ENCODE measurements around the gene MBOAT2.

MBOAT2 gene

DNA sequence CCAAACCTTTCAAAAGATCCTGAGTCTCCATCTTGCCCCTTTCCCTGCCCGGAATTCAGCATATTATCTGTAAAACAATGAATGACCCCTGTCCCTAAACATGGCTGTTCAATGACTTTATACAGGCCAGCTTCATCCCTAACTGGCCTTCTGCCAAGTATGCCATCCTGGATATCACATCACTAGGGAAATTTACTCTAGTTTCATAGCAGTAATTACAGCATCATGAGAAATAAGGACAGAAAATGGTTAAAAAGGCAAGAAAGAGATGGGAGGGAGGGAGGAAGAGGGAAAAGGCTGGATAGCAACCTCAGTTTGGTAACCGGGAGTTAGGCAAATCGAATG is 4.4 kb downstream of the MBOAT2 start:
- DNase-seq (ENCODE audit: low read depth in 1 of 2, low spot score in 1 of 2): no peak
- Histone ChIP-seq H3K27ac (replicated peaks) (no peak overlapping the region), H3K4me3 (replicated peaks; ENCODE audit: insufficient read depth, low read length) (no peak overlapping the region), H3K27me3 (ENCODE audit: insufficient read depth, poor library complexity, severe bottlenecking) (peaks cover 24% of the 10 kb centered on the region)
- TF ChIP-seq SPI1 (IDR thresholded peaks at IDR 0.05; ENCODE audit: borderline replicate concordance, low read depth) (no peak), GABPA (IDR thresholded peaks at IDR 0.05; ENCODE audit: low read depth) (no peak), POLR2AphosphoS5 (IDR thresholded peaks at IDR 0.05; ENCODE audit: low read depth) (no peak)
- TF ChIP-seq, protein P1, sequence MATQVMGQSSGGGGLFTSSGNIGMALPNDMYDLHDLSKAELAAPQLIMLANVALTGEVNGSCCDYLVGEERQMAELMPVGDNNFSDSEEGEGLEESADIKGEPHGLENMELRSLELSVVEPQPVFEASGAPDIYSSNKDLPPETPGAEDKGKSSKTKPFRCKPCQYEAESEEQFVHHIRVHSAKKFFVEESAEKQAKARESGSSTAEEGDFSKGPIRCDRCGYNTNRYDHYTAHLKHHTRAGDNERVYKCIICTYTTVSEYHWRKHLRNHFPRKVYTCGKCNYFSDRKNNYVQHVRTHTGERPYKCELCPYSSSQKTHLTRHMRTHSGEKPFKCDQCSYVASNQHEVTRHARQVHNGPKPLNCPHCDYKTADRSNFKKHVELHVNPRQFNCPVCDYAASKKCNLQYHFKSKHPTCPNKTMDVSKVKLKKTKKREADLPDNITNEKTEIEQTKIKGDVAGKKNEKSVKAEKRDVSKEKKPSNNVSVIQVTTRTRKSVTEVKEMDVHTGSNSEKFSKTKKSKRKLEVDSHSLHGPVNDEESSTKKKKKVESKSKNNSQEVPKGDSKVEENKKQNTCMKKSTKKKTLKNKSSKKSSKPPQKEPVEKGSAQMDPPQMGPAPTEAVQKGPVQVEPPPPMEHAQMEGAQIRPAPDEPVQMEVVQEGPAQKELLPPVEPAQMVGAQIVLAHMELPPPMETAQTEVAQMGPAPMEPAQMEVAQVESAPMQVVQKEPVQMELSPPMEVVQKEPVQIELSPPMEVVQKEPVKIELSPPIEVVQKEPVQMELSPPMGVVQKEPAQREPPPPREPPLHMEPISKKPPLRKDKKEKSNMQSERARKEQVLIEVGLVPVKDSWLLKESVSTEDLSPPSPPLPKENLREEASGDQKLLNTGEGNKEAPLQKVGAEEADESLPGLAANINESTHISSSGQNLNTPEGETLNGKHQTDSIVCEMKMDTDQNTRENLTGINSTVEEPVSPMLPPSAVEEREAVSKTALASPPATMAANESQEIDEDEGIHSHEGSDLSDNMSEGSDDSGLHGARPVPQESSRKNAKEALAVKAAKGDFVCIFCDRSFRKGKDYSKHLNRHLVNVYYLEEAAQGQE (IDR thresholded peaks at IDR 0.05; ENCODE audit: insufficient replicate concordance, low read depth): no peak
- TF ChIP-seq, protein P2, sequence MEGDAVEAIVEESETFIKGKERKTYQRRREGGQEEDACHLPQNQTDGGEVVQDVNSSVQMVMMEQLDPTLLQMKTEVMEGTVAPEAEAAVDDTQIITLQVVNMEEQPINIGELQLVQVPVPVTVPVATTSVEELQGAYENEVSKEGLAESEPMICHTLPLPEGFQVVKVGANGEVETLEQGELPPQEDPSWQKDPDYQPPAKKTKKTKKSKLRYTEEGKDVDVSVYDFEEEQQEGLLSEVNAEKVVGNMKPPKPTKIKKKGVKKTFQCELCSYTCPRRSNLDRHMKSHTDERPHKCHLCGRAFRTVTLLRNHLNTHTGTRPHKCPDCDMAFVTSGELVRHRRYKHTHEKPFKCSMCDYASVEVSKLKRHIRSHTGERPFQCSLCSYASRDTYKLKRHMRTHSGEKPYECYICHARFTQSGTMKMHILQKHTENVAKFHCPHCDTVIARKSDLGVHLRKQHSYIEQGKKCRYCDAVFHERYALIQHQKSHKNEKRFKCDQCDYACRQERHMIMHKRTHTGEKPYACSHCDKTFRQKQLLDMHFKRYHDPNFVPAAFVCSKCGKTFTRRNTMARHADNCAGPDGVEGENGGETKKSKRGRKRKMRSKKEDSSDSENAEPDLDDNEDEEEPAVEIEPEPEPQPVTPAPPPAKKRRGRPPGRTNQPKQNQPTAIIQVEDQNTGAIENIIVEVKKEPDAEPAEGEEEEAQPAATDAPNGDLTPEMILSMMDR (IDR thresholded peaks at IDR 0.05; ENCODE audit: insufficient read depth, low read length): no peak

DNA sequence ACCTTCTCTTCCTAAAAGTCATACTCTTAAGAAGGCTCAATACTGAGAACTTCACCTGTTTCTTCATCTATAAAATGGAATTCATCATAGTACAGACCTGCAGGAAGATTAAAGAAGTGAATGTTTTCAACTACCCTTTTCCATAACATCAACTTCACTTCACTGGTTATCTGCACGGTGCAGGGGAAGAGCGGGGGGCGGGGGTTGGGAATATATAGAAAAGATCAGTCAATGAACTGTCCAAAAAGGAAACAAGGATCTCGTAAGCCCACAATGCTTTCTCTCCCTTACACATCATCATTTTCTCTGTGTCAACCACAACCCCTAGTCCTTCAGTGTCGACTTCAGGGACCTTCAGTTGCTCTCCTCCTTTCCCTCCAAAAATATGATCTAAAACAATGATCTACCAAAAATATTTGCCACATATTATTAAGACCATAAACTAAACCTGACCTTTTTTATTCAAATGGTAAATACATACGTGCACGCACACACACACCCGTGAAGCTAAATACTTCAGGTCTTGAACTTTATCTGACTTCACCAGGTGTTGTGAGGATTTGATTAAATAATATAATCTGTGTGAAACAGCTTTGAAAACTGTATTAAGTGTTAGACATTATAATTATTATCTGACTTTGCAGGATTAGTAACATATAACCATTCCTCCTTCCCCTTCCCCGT is 4.9 kb downstream of the MBOAT2 start:
- no peak overlapping the region for H3K27ac ChIP-seq (replicated peaks)

DNA sequence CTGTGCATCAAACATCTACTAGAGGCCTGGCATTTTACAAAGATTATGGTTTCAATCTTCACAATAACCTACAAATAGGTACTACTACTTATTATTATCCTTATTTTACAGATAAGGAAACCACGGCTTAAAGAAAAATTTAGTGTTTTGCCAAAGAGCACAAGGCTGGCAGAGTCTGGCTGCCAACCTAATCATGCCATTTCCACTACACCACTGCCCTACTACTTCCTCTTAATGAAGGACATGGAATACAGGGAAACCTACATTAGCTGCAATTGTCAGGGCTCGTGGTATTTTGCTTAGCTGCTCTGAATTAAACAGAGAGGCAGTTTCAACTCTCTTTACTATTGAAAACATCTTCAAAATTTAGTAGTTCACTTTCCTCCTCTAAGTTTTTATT is 5.9 kb downstream of the MBOAT2 start:
- DNase-seq (ENCODE audit: low read depth in 1 of 2, low spot score in 1 of 2): no peak
- no peak for TF ChIP-seq GABPA (IDR thresholded peaks at IDR 0.05; ENCODE audit: low read depth)
- TF ChIP-seq POLR2AphosphoS5 (IDR thresholded peaks at IDR 0.05; ENCODE audit: low read depth): no peak
- TF ChIP-seq, protein P2 (IDR thresholded peaks at IDR 0.05; ENCODE audit: insufficient read depth, low read length): no peak
- TF ChIP-seq, protein P1 (IDR thresholded peaks at IDR 0.05; ENCODE audit: insufficient replicate concordance, low read depth): no peak
- TF ChIP-seq SPI1 (IDR thresholded peaks at IDR 0.05; ENCODE audit: borderline replicate concordance, low read depth): no peak
- no peak overlapping the region for H3K27ac ChIP-seq (replicated peaks)
- H3K4me3 ChIP-seq (replicated peaks; ENCODE audit: insufficient read depth, low read length): no peak overlapping the region
- peaks cover 19% of the 10 kb centered on the region for H3K27me3 ChIP-seq (ENCODE audit: insufficient read depth, poor library complexity, severe bottlenecking)

More for the DNA sequence above, 4.9 kb downstream of the MBOAT2 start:
- TF ChIP-seq GABPA (IDR thresholded peaks at IDR 0.05; ENCODE audit: low read depth) (no peak), SPI1 (IDR thresholded peaks at IDR 0.05; ENCODE audit: borderline replicate concordance, low read depth) (no peak)
- TF ChIP-seq, protein P1 (IDR thresholded peaks at IDR 0.05; ENCODE audit: insufficient replicate concordance, low read depth): no peak
- TF ChIP-seq, protein P2 (IDR thresholded peaks at IDR 0.05; ENCODE audit: insufficient read depth, low read length): no peak
- DNase-seq (ENCODE audit: low read depth in 1 of 2, low spot score in 1 of 2): no peak
- H3K27me3 ChIP-seq (ENCODE audit: insufficient read depth, poor library complexity, severe bottlenecking): peaks cover 22% of the 10 kb centered on the region
- no peak overlapping the region for H3K4me3 ChIP-seq (replicated peaks; ENCODE audit: insufficient read depth, low read length)

Data from HL-60 (cell line).